CD4-positive, alpha-beta T cell (primary cell): ENCODE measurements around the gene PDILT. TPM values are rescaled to one million over a fixed set of nuclear protein-coding genes. Genes with fewer than 3 reads are reported as not detected.

Source experiments
- ATAC-seq: fragments of 200-7000 bp; cut with Tn5 transposase; one replicate; pipeline ENCODE4 v1.10.0; 2022; ENCODE audit warnings: mild to moderate bottlenecking; ENCODE audit not compliant: poor library complexity
- CTCF ChIA-PET: fragments of 350-600 bp; sonication (Branson Sonifier 250); formaldehyde crosslinking; loops from one replicate; lab custom pipeline; 2021; ENCODE audit warnings: antibody characterized with exemption, inconsistent platforms; lab: Charles Lee
- POLR2A ChIA-PET: fragments of 350-600 bp; sonication (Branson Sonifier 250); formaldehyde crosslinking; loops from one replicate; lab custom pipeline; 2021; ENCODE audit warnings: antibody characterized with exemption, inconsistent platforms; lab: Charles Lee
- DNase-seq, 14 experiments: peaks; one replicate each; pipeline ENCODE4 v3.0.0-alpha.2; 2013 to 2020; ENCODE audit warnings: mixed read lengths in 2 of 14
- H3K27ac ChIP-seq, 2 donors: one replicate each; pipeline versions ENCODE4 v1.5.1 to v1.7.0; 2013; ENCODE audit warnings: low read length in 2 of 2, low read depth in 1 of 2, mild to moderate bottlenecking in 1 of 2
- H3K27me3 ChIP-seq, 2 experiments: 1 replicate in 1 of 2; 2 replicates in 1 of 2; pipeline versions ENCODE4 v1.6.1 to v1.7.0; 2013; ENCODE audit warnings: low read length in 2 of 2, control low read depth in 1 of 2, mild to moderate bottlenecking in 1 of 2, moderate library complexity in 1 of 2; ENCODE audit not compliant: insufficient read depth in 2 of 2, control insufficient read depth in 1 of 2
- H3K36me3 ChIP-seq: one replicate; pipeline ENCODE4 v1.6.1; 2013; ENCODE audit warnings: low read length, control low read depth; ENCODE audit not compliant: insufficient read depth
- H3K4me1 ChIP-seq: one replicate; pipeline ENCODE4 v1.6.1; 2013; ENCODE audit warnings: low read length, control low read depth; ENCODE audit not compliant: insufficient read depth
- H3K4me3 ChIP-seq: one replicate; pipeline ENCODE4 v1.5.1; 2013; ENCODE audit warnings: mild to moderate bottlenecking, low read length, moderate library complexity
- H3K9me3 ChIP-seq, 2 experiments: 1 replicate in 1 of 2; 2 replicates in 1 of 2; pipeline versions ENCODE4 v1.6.1 to v1.7.0; 2013; ENCODE audit warnings: low read length in 2 of 2, mild to moderate bottlenecking in 2 of 2, control low read depth in 1 of 2, moderate library complexity in 1 of 2; ENCODE audit not compliant: control insufficient read depth in 1 of 2, insufficient read depth in 1 of 2
- H3K27ac Mint-ChIP-seq: one replicate; pipeline ENCODE4 v1.8.0; 2020; ENCODE audit warnings: mixed read lengths
- H3K27me3 Mint-ChIP-seq: one replicate; pipeline ENCODE4 v1.8.0; 2021; ENCODE audit warnings: mixed read lengths
- H3K36me3 Mint-ChIP-seq: one replicate; pipeline ENCODE4 v1.8.0; 2021; ENCODE audit warnings: low read depth, mixed read lengths
- H3K4me1 Mint-ChIP-seq: one replicate; pipeline ENCODE4 v1.8.0; 2021; ENCODE audit warnings: low read depth, mixed read lengths
- H3K4me3 Mint-ChIP-seq: one replicate; pipeline ENCODE4 v1.8.0; 2020; ENCODE audit warnings: mild to moderate bottlenecking, mixed read lengths
- H3K9me3 Mint-ChIP-seq: one replicate; pipeline ENCODE4 v1.8.0; 2020; ENCODE audit warnings: mixed read lengths
- intact Hi-C, 2 experiments: fragments of 100-400 bp; cut with DNase I in 1 of 2; cut with micrococcal nuclease in 1 of 2; formaldehyde crosslinking; loops; one replicate each; pipeline versions ENCODE4 v1.15.1 to v1.9.0; 2023 to 2025; cut with DNase I, micrococcal nuclease
- total RNA-seq, 174 experiments: library from RNA in 2 of 174; stranded (reverse) in 2 of 174; gene quantifications; one replicate each; pipeline ENCODE4 v1.2.3 and lab custom pipeline; 2021 to 2026
- TF ChIP-seq, protein P1 (sequence below): fragments of 200-600 bp; IDR thresholded peaks from one replicate; pipeline ENCODE4 v1.8.0; 2022; ENCODE audit warnings: antibody characterized with exemption, mild to moderate bottlenecking

PDILT gene
- total RNA-seq, 2 experiments from 2014 or later, result not detected

DNA sequence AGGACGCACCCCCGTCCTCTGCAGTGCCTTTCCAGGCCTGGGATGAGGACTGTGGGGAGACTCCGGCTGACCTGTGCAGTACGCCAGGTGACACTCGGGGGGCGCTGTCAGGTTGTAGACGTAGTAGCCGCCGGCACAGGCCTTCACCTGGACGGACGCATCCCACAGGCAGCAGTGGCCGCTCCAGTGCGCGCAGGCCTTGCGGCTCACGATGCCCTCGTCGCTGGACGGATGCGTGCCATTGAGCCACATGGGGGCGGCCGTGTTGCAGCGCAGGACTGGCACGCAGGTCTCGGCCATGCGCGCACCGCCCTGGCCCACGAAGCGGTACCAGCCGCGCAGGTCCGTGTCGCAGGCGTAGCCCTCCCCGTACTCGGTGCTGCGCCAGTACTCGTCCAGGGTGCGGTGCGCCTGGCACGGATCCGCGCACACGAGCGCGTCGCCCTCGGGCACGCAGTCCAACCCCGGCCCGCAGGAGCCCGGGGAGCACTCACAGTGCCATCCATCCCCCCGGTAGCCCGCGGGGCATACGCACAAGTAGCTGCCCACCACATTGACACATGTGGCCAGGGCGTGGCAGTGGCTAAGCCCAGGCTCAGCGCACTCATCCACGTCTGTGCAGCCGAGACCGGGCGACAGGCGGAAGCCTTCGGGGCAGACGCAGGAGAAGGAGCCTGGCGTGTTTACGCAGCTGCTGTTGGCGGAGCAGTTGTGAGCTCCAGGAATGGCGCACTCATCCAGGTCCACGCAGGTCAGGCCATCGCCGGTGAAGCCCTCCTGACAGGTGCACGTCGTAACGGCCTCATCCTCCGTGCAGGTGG, 56.0 kb downstream of the PDILT start:
- Mint-ChIP-seq H3K27ac (no peak overlapping the region), H3K9me3 (no peaks in the 10 kb centered on the region), H3K4me1 (no peaks in the 10 kb centered on the region), H3K36me3 (no peaks in the 10 kb centered on the region), H3K4me3 (no peak overlapping the region), H3K27me3 (peaks cover 15% of the 10 kb centered on the region)
- Histone ChIP-seq H3K4me1 (no peaks in the 10 kb centered on the region), H3K27me3 (no peaks in the 10 kb centered on the region), H3K36me3 (no peaks in the 10 kb centered on the region), H3K9me3 (peaks cover 0 to 9% of the 10 kb centered on the region in 2 experiments), H3K4me3 (no peak overlapping the region), H3K27ac (no peak overlapping the region)
- ChIA-PET CTCF (no interaction called here), POLR2A (no interaction called here)
- intact Hi-C loops, result no loop called here
- DNase-seq (no peak), ATAC-seq (no peak)
- TF ChIP-seq, protein P1, sequence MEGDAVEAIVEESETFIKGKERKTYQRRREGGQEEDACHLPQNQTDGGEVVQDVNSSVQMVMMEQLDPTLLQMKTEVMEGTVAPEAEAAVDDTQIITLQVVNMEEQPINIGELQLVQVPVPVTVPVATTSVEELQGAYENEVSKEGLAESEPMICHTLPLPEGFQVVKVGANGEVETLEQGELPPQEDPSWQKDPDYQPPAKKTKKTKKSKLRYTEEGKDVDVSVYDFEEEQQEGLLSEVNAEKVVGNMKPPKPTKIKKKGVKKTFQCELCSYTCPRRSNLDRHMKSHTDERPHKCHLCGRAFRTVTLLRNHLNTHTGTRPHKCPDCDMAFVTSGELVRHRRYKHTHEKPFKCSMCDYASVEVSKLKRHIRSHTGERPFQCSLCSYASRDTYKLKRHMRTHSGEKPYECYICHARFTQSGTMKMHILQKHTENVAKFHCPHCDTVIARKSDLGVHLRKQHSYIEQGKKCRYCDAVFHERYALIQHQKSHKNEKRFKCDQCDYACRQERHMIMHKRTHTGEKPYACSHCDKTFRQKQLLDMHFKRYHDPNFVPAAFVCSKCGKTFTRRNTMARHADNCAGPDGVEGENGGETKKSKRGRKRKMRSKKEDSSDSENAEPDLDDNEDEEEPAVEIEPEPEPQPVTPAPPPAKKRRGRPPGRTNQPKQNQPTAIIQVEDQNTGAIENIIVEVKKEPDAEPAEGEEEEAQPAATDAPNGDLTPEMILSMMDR, result no peak

DNA sequence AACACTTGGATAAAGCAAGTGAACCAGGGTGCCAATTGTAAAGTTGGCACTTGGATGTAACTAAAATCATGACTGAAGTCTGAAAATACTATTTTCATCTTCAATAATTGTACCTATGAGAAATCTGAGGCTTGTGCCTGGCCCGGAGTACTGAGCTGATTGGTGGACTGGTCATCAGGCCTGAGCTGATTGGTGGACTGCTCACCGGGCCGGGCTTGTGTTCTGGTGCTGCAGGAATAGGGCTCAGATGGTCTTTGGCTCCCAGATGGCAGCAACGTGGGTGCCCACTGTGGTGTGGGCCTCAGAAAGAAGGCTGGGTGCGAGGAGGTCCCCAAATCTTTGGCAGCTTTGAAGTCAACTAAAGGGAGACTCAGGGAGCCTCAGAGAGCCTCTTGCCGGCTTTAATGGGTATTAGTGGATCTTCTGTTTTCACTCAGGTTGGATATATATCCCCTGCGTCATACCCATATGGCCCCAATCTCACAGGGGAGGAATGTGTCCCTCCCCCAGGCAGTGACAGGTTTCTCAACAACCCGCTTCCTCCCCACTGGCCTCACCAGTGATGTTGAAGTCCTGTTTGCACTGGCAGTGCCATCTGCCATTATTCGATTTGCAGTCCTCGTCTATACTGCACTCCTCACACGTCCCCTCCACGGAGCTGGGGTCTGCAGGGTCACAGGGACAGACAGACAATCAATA, 56.7 kb downstream of the PDILT start:
- intact Hi-C loops, result no loop called here
- no peaks in the 10 kb centered on the region for H3K36me3 ChIP-seq
- H3K36me3 Mint-ChIP-seq, result no peaks in the 10 kb centered on the region
- no peaks in the 10 kb centered on the region for H3K9me3 Mint-ChIP-seq
- no peaks in the 10 kb centered on the region for H3K4me1 ChIP-seq
- ATAC-seq (no peak), DNase-seq (no peak)
- ChIA-PET POLR2A (no interaction called here), CTCF (no interaction called here)
- no peak overlapping the region for H3K4me3 ChIP-seq
- H3K4me1 Mint-ChIP-seq, result no peaks in the 10 kb centered on the region
- H3K27me3 ChIP-seq, result no peaks in the 10 kb centered on the region
- peaks cover 15% of the 10 kb centered on the region for H3K27me3 Mint-ChIP-seq
- peaks cover 0 to 9% of the 10 kb centered on the region in 2 experiments for H3K9me3 ChIP-seq
- TF ChIP-seq, protein P1, result no peak
- no peak overlapping the region for H3K27ac ChIP-seq
- no peak overlapping the region for H3K27ac Mint-ChIP-seq
- H3K4me3 Mint-ChIP-seq, result no peak overlapping the region

DNA sequence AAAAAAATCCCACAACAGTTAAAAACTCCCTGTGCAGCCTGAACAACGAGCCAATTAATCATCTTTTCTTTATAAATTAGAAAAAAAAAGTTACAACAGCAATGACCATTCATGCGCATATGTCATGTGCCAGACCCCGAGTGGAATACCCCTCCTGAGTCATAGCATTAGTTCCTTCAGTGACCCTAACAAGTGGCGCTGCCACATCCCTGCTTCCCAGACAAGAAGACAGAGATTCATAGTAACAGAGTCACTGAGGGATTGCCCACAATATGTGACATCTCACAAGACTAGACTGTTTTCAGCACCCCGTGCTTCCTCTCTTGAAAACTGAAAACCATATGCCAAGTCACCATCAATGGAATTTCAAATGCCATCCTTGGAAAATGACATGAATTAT, 59.9 kb downstream of the PDILT start:
- TF ChIP-seq, protein P1, result no peak
- H3K4me1 Mint-ChIP-seq, result no peaks in the 10 kb centered on the region
- no peak overlapping the region for H3K4me3 ChIP-seq
- ChIA-PET CTCF (no interaction called here), POLR2A (no interaction called here)
- intact Hi-C loops, result no loop called here
- H3K27me3 ChIP-seq, result no peaks in the 10 kb centered on the region
- H3K27ac Mint-ChIP-seq, result no peak overlapping the region
- H3K9me3 ChIP-seq, result peaks cover 0 to 9% of the 10 kb centered on the region in 2 experiments
- H3K27me3 Mint-ChIP-seq, result peaks cover 7% of the 10 kb centered on the region
- no peak overlapping the region for H3K4me3 Mint-ChIP-seq
- H3K9me3 Mint-ChIP-seq, result no peaks in the 10 kb centered on the region
- H3K36me3 Mint-ChIP-seq, result no peaks in the 10 kb centered on the region
- no peak for ATAC-seq
- no peaks in the 10 kb centered on the region for H3K4me1 ChIP-seq
- no peak overlapping the region for H3K27ac ChIP-seq
- no peaks in the 10 kb centered on the region for H3K36me3 ChIP-seq
- no peak for DNase-seq
